Measurements from ENCODE around the gene CAV1.

Gene CAV1

GRCh38 chr7:116551692-116552091 lies 26.9 kb downstream of the CAV1 start:
- TF ChIP-seq CTCF (IDR thresholded peaks at IDR 0.05; ENCODE audit: extremely low read depth, missing control alignments) = no peak
- DNase-seq (ENCODE audit: low spot score) = no peak

- no peak for TF ChIP-seq CTCF (IDR thresholded peaks at IDR 0.05; ENCODE audit: extremely low read depth, missing control alignments)
- DNase-seq (ENCODE audit: low spot score) = no peak
Measured at GRCh38 chr7:116552602-116553001, 27.8 kb downstream of the CAV1 start.

- no peak for DNase-seq (ENCODE audit: low spot score)
- no peak for TF ChIP-seq CTCF (IDR thresholded peaks at IDR 0.05; ENCODE audit: extremely low read depth, missing control alignments)
Measured at GRCh38 chr7:116553168-116553964, 28.5 kb downstream of the CAV1 start.

- TF ChIP-seq CTCF (IDR thresholded peaks at IDR 0.05; ENCODE audit: extremely low read depth, missing control alignments) = no peak
Measured at GRCh38 chr7:116554436-116554835, 29.6 kb downstream of the CAV1 start.

GRCh38 chr7:116554911-116555310 lies 30.1 kb downstream of the CAV1 start:
- no peak for DNase-seq (ENCODE audit: low spot score)
- no peak for TF ChIP-seq CTCF (IDR thresholded peaks at IDR 0.05; ENCODE audit: extremely low read depth, missing control alignments)

More at GRCh38 chr7:116554436-116554835, 29.6 kb downstream of the CAV1 start:
- no peak for DNase-seq (ENCODE audit: low spot score)

- TF ChIP-seq CTCF (IDR thresholded peaks at IDR 0.05; ENCODE audit: extremely low read depth, missing control alignments) = no peak
- no peak for DNase-seq (ENCODE audit: low spot score)
Measured at GRCh38 chr7:116557066-116557585, 32.3 kb downstream of the CAV1 start.

GRCh38 chr7:116557901-116558300 lies 33.1 kb downstream of the CAV1 start:
- no peak for DNase-seq (ENCODE audit: low spot score)
- no peak for TF ChIP-seq CTCF (IDR thresholded peaks at IDR 0.05; ENCODE audit: extremely low read depth, missing control alignments)
